HepG2 (cell line): ENCODE data around the gene TSPAN17.

Experiments used
- AFF4 ChIP-seq: sonication (generic); formaldehyde crosslinking; IDR thresholded peaks from 2 replicates; pipeline ENCODE4 v1.4.0; 2020; ENCODE audit warnings: missing genetic modification reagents
- CTCF ChIP-seq: sonication (generic); formaldehyde crosslinking; IDR thresholded peaks from 2 replicates; pipeline ENCODE4 v1.5.0; 2020; ENCODE audit warnings: mild to moderate bottlenecking, missing genetic modification reagents, moderate library complexity
- MTA3 ChIP-seq: sonication (generic); formaldehyde crosslinking; IDR thresholded peaks from 2 replicates; pipeline ENCODE4 v1.4.0; 2020; ENCODE audit warnings: missing genetic modification reagents
- REST ChIP-seq, 2 experiments: IDR thresholded peaks; 2 replicates each; pipeline ENCODE4 v1.6.1; 2011 to 2012; ENCODE audit warnings: low read length in 2 of 2, borderline replicate concordance in 1 of 2, low read depth in 1 of 2, mild to moderate bottlenecking in 1 of 2, moderate library complexity in 1 of 2

- TF ChIP-seq REST (IDR thresholded peaks at IDR 0.05; ENCODE audit: borderline replicate concordance in 1 of 2, low read depth in 1 of 2, low read length in 2 of 2) (no peak), CTCF (CRISPR knock-in tag) (no peak), AFF4 (CRISPR knock-in tag) (no peak), MTA3 (no peak)
Measured at GRCh38 chr5:176624142-176624541, 23.1 kb upstream of the TSPAN17 start.
